GM21619 (cell line): Measurements from ENCODE around the gene C3orf38.
A peak's percentile ranks its signal among the peaks of the same experiment; 100 is the strongest.
"Not testable (repeated sequence)": the region's sequence is repeated elsewhere in the genome, so short reads cannot be mapped to it uniquely, and the experiment has no call there.

ENCODE experiments used
- ATAC-seq: cut with Tn5 transposase; IDR thresholded peaks from one replicate; pipeline ENCODE4 v1.9.1; 2021; ENCODE audit not compliant: unreplicated experiment

C3orf38 gene

DNA sequence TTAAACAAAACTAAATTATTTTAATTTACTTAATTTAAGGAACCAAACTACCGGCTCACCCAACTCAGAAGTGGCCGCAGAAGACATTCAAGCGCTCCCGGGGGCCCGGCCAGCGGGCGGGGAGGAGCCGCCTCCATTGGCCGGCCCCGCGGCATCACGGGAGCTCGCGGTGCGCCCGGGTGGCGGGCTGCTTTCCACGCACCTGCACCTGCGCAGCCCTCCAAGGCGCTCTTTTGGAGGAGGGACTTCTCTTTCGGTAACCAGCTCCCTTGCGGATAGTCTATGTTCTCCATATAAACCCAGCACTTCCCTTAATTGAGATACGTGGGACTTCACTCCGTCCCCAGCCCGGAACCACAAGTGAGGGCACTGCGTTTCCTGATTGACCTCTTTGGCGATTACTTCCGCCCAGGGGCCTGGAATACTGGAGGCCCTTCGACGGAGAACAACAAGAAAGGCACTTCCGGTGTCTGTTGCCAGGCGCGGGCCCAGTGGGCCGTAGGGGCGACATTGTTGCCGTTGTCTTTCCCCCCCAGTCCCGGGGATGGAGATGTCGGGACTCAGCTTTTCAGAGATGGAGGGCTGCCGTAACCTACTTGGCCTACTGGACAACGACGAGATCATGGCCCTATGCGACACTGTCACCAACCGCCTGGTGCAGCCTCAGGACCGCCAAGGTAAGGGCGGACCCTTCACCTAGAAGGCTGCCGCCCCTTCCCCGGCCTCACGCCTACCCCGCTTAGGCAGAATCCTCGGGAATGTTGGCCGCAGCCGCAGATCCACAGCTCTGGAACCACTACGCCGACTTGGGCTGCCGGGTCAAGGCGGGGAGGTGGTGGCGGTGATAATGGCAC lies at the start of gene C3orf38:
TSS of gene C3orf38 (plus strand) at position 451 of the 854 bp plus-strand sequence. CDS start at position 545, 94 bp downstream.
- peak; percentile 77 for ATAC-seq

DNA sequence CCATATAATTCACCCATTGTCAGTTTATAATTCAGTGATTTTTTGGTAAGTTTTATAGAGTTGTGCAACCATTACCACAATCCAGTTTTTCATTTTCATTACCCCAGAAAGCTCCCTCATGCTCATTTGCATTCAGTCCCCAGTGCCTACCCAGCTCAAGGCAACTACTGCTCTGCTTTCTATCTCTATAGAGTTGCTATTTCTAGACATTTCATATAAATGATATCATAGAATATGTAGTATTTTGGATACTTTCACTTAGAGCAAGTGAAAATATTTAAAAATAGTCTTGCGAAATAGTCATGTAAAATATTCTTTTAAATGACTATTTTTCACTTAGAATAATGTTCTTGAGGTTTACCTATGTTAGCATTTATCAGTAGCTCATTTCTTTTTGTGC lies 48.6 kb upstream of the C3orf38 start:
- ATAC-seq: peak; percentile 80

DNA sequence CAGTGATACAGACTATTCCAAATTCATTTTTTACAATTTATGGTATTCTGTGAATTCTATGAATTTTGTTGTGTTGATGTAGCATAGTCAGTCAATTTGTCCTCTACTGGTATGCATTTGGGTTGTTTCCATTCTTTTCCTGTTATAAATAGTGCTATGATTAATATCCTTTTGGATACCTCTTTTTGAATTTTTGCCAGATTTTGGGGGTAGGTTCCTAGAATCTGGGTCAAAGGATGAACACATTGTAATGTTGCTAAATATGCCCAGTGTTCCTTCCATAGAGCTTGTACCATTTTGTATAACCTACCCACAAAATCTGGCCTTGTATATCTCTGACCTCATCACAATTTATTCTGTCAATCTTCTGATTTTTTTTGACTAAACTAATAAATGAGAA lies 44.4 kb upstream of the C3orf38 start:
- no peak for ATAC-seq

DNA sequence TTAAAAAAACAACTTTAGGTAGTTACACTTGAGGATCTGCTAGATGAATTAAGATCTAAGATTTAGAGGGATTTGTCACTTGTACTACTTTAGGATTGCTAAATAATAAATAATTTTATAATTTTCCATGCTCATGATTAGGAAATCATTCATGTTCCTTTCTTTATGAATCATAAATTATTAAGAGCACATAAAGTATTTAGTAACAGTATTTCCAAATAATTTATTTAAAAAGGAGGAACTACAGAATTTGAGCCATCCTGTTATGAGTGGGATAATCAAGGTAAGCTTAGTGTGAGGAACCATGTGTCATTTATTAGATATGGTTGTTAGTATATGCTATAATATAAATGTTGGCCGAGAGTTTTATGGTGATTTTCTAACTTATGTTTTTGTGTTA lies 37.5 kb upstream of the C3orf38 start:
- no peak for ATAC-seq

DNA sequence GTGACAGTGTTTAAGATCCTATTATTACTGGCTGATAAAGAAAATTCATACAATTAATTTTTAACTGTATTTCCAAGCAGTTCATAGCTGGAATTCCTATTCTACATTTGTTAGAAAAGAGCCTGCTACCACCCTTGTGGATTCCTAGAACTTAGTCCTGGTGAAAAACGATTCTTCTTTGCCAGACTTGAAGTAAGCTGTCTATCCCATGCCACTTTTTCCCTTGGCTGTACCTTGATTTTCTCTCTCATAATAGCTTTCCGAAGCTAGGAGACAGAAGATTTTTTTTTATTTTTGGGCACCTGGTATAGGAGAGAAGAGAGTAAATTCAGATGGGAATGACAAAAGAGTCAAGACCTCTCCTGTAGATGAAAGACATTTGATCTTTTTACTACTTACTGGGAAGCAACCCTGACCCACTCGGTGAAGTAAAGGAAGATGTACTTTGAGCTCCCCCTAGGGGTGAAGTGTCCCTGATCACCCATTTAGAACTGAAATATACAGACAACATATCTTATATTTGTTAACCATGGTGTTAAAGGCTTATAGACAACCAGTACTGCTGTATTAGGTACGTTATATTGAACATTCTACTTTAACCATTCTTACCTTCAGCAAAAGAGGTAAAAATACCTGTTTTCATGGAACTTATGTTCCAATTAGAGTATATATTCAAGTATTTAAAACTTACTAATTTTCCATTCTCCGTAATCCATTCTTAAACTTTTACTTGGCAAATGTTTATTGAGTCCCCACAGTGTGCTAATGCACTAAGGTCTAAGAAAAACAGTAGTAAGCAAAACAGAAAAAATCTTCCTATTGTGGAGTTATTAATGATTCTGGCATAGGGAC lies 36.2 kb upstream of the C3orf38 start:
- peak; percentile 93 for ATAC-seq

DNA sequence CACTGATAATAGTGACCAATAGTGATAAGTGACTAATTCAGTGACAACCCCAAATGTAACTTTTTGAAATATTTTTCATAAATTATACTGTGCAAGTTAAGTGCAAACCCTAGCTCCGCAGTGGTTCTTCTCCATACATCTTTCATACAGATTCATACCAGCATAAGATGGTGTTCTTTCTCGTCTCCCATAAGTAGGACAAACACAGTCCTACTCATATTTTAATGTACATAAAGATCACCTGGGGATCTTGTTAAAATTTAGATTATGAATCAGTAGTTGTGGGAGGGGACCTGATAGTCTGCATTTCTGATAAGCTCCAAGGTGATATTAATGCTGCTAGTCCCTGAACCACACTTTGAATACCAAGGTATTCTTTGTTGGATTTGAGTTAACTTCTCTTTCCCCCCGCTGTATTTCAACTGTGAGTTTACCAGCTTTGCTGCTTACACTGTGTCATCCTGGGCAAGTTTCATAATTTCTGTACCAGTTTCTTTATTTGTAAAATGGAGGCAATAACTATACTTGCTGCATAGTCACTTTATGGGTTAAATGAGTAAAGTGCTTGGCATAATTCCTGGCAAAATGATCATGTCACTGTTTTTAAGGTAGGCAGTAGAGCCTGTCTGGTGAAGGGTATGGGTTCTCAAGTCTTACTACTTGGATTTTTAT lies 34.7 kb upstream of the C3orf38 start:
- ATAC-seq: no peak

DNA sequence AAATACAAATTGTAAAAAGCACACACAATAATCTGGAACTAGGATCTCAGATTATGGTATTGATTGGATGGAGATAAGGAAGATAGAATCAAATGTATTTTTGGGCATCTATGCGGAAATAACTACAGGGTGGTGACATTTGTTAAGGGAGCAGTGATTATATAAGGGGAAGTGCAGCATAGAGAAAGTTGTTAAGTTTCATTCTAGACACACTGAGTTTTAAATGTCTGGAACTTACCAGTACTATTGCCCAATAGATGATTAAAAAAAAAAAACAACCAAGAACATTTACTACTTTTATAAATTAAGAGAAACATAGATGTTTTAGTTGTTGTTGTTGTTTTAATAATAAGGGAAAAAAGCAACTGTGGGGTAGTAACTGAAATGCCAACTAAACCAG lies 32.1 kb upstream of the C3orf38 start:
- no peak for ATAC-seq

DNA sequence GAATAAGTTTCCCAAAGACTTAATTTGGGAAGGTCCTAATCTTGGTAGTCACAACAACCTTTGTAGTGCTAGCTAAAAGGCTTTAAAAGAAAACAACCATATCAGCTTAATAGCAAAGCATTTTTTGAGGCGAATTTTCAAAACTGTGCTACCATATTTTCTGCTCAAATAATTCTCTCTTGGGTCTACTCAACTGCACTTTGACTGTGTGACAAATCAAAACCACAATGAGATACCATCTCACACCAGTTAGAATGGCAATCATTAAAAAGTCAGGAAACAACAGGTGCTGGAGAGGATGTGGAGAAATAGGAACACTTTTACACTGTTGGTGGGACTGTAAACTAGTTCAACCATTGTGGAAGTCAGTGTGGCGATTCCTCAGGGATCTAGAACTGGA lies 31.2 kb upstream of the C3orf38 start:
- ATAC-seq: not testable (repeated sequence)

DNA sequence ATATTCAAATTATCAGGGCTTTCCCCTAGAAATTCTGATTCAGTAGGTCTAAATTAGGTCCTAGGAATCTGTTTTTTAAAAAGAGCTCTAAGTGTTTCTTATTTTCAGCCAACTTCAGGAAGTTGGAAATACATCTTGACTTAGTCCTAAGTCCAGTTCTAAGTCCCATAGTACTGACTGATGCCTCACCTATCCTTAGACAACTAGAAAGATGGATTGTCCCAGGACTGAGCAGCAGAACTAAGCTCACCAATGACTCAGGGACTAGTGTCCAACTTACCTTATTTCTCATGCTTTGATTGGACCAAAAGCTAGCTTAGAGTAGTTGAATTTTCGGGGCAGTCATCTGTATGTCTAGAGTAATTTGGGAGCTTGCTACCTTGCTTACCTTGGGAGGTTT lies 26.2 kb upstream of the C3orf38 start:
- ATAC-seq: no peak

DNA sequence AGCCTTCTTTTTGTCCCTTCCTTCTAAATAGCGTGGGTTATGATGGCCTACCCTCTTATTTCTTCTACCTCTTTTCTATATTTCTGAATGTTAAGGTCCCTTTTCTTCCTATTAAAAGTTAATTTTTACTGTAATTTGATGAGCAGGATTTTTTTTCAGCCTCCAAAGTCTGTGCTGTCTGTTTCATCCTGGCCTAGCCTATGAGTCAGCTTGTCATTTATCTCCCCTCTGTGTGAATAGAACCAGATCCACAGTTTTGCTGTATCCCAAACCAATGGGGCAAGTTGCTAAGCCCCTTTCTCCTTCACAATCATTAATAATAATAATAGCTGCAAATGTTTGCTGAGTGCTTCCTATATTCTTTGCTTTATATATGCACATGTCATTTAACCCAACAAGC lies 18.1 kb upstream of the C3orf38 start:
- no peak for ATAC-seq

DNA sequence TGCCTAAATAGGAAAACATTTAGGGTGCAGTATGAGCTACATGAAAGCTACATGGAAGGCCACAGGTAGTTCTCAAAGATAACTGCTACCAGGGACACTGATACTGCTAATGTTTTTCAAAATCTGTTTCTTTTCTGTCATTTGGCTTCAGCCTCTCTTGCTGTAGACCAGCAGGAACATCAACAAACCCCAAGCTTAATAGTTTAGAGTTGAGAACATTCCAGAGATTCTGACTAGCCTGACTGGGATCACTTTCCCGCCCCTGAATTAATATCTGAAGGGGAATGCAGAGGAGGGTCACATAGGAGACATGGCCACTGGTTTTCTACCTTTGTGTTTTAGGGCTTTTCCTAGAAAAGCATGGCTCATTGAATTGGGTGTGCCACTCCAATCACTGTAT lies 16.9 kb upstream of the C3orf38 start:
- no peak for ATAC-seq

DNA sequence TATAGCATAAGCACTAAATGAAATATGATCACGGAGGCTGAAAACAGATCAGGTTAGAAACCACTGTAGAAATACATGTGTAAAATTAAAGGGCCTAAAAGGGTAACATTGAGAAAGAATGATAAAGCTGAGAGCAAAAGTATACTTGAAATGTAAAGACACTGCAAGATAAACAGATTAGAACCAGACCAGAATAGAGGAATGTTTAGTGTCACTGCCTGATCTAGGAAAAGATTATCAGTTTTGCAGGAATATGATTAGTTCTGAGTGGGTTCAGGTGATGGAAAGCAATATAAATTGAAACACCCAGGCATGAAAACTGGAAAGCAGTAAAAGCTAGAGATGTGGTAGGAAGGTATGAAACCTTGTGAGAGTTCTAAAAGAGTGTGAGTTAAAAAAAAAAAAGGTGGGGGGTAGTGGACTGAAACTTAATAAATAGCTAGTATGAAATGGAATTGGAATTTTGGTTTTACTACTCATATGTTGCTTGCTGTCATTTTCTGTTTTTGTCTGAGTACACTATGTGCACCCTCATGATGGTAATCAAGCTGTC lies 16.0 kb upstream of the C3orf38 start:
- no peak for ATAC-seq

DNA sequence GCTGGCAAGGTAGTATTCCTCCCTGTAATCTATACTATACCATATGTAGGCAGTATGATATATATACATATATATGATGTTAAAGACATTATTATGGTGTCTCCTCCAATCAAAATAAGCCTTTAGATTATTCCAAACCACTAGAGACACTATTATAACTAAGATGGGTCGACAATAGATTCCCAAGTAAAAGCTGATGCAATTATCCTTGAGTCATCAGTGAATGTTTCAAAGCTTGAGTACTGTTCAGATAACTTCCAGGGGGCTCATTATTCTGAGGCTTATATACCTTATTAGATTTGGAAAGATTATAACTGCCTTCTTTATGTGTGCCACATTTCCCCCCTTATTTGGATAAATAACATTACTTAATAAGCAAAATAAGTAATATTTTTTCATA lies 11.9 kb upstream of the C3orf38 start:
- no peak for ATAC-seq

DNA sequence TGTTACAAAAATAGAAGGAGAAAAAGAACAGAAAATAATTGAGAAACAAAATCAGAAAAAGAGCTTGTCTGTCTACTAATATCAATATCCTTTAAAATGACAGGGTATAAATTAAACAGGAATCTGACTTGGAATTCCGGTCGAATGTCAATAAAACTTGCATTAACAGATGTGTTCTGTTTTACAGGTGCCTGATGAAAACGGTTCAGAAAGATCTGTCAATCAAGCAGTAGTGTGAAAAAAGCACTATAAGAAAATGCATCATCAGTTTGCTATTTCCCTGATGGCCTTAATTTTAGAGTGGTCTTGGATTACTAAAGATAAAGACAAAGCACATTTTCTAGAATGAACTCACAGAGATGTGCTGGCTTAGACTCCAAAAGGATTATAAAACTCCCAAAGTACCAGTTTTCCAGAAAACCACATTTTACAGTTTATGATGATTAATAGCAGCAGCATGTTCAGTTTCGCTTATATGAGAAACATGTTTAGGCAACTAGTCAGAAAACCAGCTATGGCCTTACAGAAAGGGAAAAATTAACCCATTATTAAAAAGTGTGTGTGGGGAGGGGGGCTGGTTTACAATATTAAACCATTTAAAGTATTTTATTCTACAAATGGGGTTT lies 8.2 kb upstream of the C3orf38 start:
- no peak for ATAC-seq

DNA sequence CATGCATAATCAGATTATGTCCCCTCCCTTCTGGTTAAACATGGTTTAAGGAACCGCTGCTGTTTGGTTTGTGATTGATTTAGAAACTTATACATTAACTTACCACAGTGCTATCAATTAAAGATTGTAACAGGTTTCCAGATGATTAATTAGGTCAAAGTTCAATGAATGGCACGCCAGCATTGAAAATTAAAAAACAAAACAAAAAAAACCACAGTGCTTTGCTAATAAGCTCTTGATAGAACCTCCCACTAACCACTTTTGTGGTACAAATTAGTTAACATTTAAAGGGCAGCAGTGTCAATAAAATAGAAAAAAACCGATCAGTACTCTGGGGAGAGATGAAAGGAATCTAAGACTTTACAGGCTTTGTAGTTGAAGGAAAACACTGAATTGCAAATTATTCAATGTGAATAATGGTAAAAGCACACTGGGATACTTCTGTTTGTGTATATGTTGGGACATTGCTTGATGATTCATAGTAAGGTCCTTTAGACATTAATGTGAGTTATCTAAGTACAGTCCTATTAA lies 7.6 kb upstream of the C3orf38 start:
- ATAC-seq: peak; percentile 59

DNA sequence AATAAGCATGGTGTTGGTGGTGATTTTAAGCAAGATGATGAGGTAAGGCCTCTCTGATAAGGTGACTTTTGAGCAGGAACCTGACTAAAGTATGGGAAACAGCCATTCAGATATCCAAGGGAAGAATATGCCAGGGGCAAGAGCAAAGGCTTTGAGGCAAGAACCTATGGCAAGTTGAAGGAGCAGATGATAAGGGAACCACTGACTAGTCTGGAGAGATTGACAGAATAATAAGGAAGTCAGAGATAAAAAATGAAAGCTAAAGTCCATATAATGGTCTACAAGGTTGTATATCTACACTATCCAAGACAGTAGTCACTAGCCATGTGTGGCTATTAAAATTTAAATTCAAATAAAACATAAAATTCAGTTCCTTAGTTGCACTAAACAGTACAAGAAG lies 2.5 kb upstream of the C3orf38 start:
- ATAC-seq: no peak

DNA sequence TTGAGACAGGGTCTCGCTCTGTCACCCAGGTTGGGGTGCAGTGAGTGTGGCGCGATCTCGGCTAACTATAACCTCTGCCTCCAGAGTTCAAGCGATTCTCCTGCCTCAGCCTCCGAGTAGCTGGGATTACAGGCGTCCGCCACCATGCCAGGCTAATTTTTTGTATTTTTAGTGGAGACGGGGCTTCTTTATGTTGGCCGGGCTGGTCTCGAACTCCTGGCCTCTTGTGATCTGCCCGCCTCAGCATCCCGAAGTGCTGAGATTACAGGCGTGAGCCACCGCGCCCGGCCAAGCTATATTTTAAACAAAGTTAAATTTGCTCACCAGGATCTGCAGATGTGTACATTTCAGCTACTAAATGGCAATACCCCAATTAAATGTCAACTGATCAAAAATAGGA lies 1.1 kb upstream of the C3orf38 start:
- ATAC-seq: no peak

DNA sequence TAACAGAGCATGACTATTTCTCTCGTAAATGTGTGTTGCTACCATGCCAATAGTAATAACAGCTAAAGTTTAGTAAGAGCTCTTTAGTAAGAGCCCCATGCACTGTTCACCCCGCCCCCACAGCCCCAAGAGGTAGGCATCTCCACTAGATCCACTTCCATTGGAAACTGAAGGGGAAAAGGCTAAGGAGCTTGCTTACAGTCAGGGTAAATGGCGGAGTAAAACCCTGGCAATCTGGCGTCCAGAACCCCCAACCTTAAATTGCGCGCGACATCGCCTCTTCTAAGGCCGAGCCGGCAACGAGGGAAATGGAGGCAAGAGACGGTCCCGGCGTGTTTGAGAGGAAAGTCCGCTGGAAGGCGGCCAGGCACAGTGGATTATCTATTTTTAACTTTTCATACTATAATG lies 654 bp upstream of the C3orf38 start:
- peak; percentile 14 for ATAC-seq

DNA sequence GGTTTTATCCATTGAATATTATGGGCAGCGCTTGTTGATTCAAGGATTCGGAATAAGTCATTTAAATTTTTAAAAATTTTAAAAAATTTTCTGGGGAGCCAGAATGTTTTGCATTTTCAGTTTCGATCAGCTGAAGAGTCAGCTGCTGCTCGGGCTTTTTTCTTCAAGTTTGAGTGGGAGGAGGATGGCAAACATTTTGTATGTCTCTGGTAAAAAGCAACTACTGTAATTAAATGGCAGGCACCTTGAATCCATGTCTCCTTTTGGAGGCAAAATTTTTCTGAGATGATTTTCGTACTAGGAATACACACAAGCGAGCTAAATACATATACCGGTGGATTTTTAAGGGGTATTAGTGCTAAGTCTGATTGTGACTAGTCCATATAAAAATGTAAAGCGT lies 612 bp downstream of the C3orf38 start:
- peak; percentile 22 for ATAC-seq

DNA sequence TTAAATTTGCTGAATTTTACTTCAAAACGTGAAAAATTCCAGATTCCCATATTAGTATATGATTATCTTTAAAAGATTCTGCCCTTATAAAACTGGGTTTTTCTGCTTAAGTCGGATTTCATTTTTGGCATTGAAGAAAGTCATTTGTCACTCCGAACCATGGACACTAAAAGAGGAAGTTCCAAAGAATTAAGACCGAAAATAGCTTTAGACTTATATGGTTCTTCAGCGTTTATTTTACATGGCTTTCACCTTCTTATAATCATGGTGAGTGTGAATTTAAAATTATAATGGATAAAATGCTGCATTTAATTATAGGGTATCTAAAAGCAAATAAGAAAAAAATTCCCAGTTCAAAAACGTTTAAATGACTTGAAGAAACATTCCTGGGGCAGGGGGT lies 1.0 kb downstream of the C3orf38 start:
- no peak for ATAC-seq

DNA sequence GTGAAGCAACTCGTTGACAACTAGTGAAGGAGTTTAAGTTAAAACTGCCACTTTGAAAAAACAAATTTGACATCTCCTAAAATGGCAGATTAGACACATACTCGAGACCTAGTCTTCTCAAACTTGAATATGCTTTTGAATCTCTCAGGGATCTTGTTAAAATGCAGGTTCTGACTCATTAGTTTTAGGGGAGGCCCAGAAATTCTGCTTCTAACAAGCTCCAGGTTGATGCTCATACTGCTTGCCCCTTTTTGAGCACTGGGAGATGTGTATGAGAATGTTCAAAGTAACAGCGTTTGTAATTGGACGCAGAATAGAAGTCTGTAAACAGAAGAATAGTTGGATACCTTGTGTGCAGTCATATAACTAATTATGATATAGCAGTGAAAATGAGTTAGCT lies 1.6 kb downstream of the C3orf38 start:
- ATAC-seq: no peak
